ENCODE data around the gene NOTCH3. TPM values are rescaled to one million over a fixed set of nuclear protein-coding genes. Genes with fewer than 3 reads are reported as not detected.

The NOTCH3 gene
- total RNA-seq, 1 experiment from 2014 or later = 164 TPM

- Histone ChIP-seq H3T11ph (ENCODE audit: low read length) (no peak overlapping the region), H3K4ac (ENCODE audit: low read depth, low read length) (no peak overlapping the region), H2BK5ac (ENCODE audit: insufficient read length, low read length) (no peak overlapping the region), H4K5ac (ENCODE audit: insufficient read length, low read depth, low read length) (no peak overlapping the region), H3K27me3 (ENCODE audit: insufficient read depth, low read length) (no peaks in the 10 kb centered on the region), H2AK5ac (ENCODE audit: insufficient read length, low read length) (no peak overlapping the region), H4K8ac (replicated peaks; ENCODE audit: insufficient read length, low read depth, low read length) (no peak overlapping the region), H3K79me1 (ENCODE audit: insufficient read depth, low read depth, low read length, poor library complexity, severe bottlenecking) (no peaks in the 10 kb centered on the region), H3K23ac (ENCODE audit: insufficient read length, low read depth, low read length) (no peak overlapping the region), H2BK20ac (ENCODE audit: low read depth, low read length, poor library complexity, severe bottlenecking) (no peak overlapping the region), H3K14ac (ENCODE audit: insufficient read depth, low read length) (no peak overlapping the region), H3K18ac (ENCODE audit: insufficient read length, low read depth, low read length) (no peak overlapping the region), H3K79me2 (ENCODE audit: insufficient read depth, low read length) (no peaks in the 10 kb centered on the region), H2BK15ac (ENCODE audit: low read depth, low read length) (no peak overlapping the region), H3K4me2 (ENCODE audit: insufficient read depth, insufficient read length, low read length) (no peak overlapping the region), H4K91ac (ENCODE audit: insufficient read length, low read depth, low read length) (no peak overlapping the region), H3K4me1 (ENCODE audit: insufficient read depth, low read length) (no peaks in the 10 kb centered on the region), H2AFZ (ENCODE audit: low read length) (no peak overlapping the region), H3K23me2 (ENCODE audit: insufficient read length, low read depth, low read length, poor library complexity, severe bottlenecking) (no peaks in the 10 kb centered on the region), H2BK120ac (ENCODE audit: low read depth, low read length, poor library complexity, severe bottlenecking) (no peak overlapping the region), H2BK12ac (ENCODE audit: insufficient read length, low read depth, low read length) (no peak overlapping the region), H4K20me1 (ENCODE audit: control insufficient read depth, insufficient read depth, insufficient read length) (no peaks in the 10 kb centered on the region), H3K9ac (ENCODE audit: extremely low read depth, insufficient read length, low read length) (no peak overlapping the region), H3K9me3 (ENCODE audit: control insufficient read depth, low read depth, low read length) (no peaks in the 10 kb centered on the region), H3K56ac (ENCODE audit: insufficient read length, low read depth, low read length) (no peak overlapping the region), H3K27ac (ENCODE audit: insufficient read length, low read depth, low read length) (no peak overlapping the region)
- Mint-ChIP-seq H3K4me1 (no peaks in the 10 kb centered on the region), H3K36me3 (ENCODE audit: insufficient read depth in 1 of 3, low read depth in 3 of 3) (peaks cover 49 to 94% (median 92%) of the 10 kb centered on the region in 3 experiments), H3K4me3 (no peak overlapping the region), H3K27ac (no peak overlapping the region), H3K9me3 (no peaks in the 10 kb centered on the region), H3K27me3 (ENCODE audit: low read depth) (no peaks in the 10 kb centered on the region)
- no CpG with 5 or more reads among the region's 38 CpGs for WGBS (ENCODE audit: extremely low coverage, insufficient read length, low lambda C conversion rate)
- no peak for TF ChIP-seq CTCF (conservative IDR thresholded peaks at IDR 0.05)
- DNase-seq = peak; percentile 54
Measured at GRCh38 chr19:15187026-15188007, 13.5 kb downstream of the NOTCH3 start.

Measured in H9 (cell line).